Dermis microvascular lymphatic vessel endothelial cell (primary cell): ENCODE results near the gene NUB1. TPM values are rescaled to one million over a fixed set of nuclear protein-coding genes. Genes with fewer than 3 reads are reported as not detected.

Experiments used
- DNase-seq, 2 donors: peaks; one replicate each; pipeline versions ENCODE4 v3.0.0 to v3.0.0-alpha.2; 2010; ENCODE audit warnings: low read depth in 2 of 2
- total RNA-seq: library from RNA; depleted of rRNA; stranded (reverse); fragments of >200 nt; gene quantifications from 2 replicates; pipeline ENCODE4 v1.2.1, GENCODE V29; 2014

Gene NUB1
- total RNA-seq, 1 donor from 2014 or later = 26.3 TPM

- DNase-seq = no peak
Observed at GRCh38 chr7:151342102-151342646, 562 bp downstream of the NUB1 start.

GRCh38 chr7:151342811-151343210 lies 1.2 kb downstream of the NUB1 start:
- DNase-seq = no peak

- no peak for DNase-seq
Observed at GRCh38 chr7:151343516-151343915, 1.9 kb downstream of the NUB1 start.

- DNase-seq = no peak
Observed at GRCh38 chr7:151345576-151346469, 4.2 kb downstream of the NUB1 start.

GRCh38 chr7:151346470-151346769 lies 4.8 kb downstream of the NUB1 start:
- no peak for DNase-seq

GRCh38 chr7:151347200-151347599 lies 5.6 kb downstream of the NUB1 start:
- DNase-seq = no peak

- no peak for DNase-seq
Observed at GRCh38 chr7:151348970-151349369, 7.4 kb downstream of the NUB1 start.

GRCh38 chr7:151349507-151349853 lies 7.9 kb downstream of the NUB1 start:
- no peak for DNase-seq

GRCh38 chr7:151351027-151351426 lies 9.4 kb downstream of the NUB1 start:
- no peak for DNase-seq

GRCh38 chr7:151351967-151352366 lies 10.4 kb downstream of the NUB1 start:
- DNase-seq = peak in 1 of 2 donors; percentile 33

GRCh38 chr7:151352512-151352911 lies 10.9 kb downstream of the NUB1 start:
- no peak for DNase-seq

GRCh38 chr7:151361193-151361959 lies 19.8 kb downstream of the NUB1 start:
- no peak for DNase-seq

- DNase-seq = no peak
Observed at GRCh38 chr7:151363182-151363581, 21.6 kb downstream of the NUB1 start.

GRCh38 chr7:151366166-151366879 lies 24.7 kb downstream of the NUB1 start:
- DNase-seq = no peak

- DNase-seq = no peak
Observed at GRCh38 chr7:151366880-151367222, 25.2 kb downstream of the NUB1 start.

GRCh38 chr7:151367284-151367683 lies 25.7 kb downstream of the NUB1 start:
- DNase-seq = no peak

- peak; percentile 37 to 73 for DNase-seq
Observed at GRCh38 chr7:151368136-151368571, 26.5 kb downstream of the NUB1 start.

- no peak for DNase-seq
Observed at GRCh38 chr7:151371266-151371665, 29.7 kb downstream of the NUB1 start.

- no peak for DNase-seq
Observed at GRCh38 chr7:151372612-151373265, 31.1 kb downstream of the NUB1 start.

- DNase-seq = no peak
Observed at GRCh38 chr7:151373599-151373998, 32.0 kb downstream of the NUB1 start.

GRCh38 chr7:151374139-151374538 lies 32.5 kb downstream of the NUB1 start:
- DNase-seq = no peak

- no peak for DNase-seq
Observed at GRCh38 chr7:151374726-151375125, 33.1 kb downstream of the NUB1 start.
